GM18508 (cell line): ENCODE measurements around the gene CREBZF.
A peak's percentile ranks its signal among the peaks of the same experiment; 100 is the strongest.
"Not testable (repeated sequence)": the region's sequence is repeated elsewhere in the genome, so short reads cannot be mapped to it uniquely, and the experiment has no call there.

Experiments used
- ATAC-seq: cut with Tn5 transposase; IDR thresholded peaks from one replicate; pipeline ENCODE4 v1.9.1; 2021; ENCODE audit warnings: moderate number of reproducible peaks; ENCODE audit not compliant: insufficient read depth, unreplicated experiment

Gene CREBZF

DNA sequence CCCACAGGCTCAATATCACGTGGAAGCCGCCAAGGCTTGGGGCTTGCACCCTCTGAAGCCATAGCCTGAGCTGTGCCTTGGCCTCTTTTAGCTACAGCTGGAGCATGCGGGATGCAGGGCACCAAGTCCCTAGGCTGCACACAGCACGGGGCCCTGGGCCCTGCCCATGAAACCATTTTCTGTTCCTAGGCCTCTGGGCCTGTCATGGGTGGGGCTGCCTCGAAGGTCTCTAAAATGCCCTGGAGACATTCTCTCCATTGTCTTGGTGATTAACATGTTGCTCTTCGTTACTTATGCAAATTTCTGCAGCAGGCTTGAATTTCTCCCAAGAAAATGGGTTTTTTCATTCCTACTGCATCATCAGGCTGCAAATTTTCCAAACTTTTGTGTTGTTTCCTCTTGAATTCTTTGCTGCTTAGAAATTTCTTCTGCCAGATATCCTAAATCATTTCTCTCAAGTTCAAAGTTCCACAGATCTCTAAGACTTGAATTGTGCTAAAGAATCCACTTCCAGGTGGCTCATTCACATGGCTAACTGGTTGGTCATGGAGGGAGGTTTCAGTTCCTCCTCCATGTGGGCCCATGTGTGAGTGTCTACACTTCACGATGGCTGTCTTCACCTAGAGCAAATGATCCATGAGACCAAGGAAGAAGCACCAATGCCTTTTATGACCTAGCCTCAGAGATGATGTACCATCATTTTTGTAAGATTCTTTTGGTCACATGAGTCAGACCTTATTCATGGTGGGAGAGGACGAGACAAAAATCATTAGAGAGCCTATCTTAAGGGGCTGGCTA, 7.4 kb upstream of the CREBZF start:
- ATAC-seq, result no peak

- not testable (repeated sequence) for ATAC-seq
Observed at GRCh38 chr11:85670949-85671663, 6.2 kb upstream of the CREBZF start.

GRCh38 chr11:85668157-85668556, 3.2 kb upstream of the CREBZF start:
- ATAC-seq, result no peak

GRCh38 chr11:85666687-85667086, 1.8 kb upstream of the CREBZF start:
- no peak for ATAC-seq

- ATAC-seq, result no peak
Observed at GRCh38 chr11:85665733-85666132, 804 bp upstream of the CREBZF start.

DNA sequence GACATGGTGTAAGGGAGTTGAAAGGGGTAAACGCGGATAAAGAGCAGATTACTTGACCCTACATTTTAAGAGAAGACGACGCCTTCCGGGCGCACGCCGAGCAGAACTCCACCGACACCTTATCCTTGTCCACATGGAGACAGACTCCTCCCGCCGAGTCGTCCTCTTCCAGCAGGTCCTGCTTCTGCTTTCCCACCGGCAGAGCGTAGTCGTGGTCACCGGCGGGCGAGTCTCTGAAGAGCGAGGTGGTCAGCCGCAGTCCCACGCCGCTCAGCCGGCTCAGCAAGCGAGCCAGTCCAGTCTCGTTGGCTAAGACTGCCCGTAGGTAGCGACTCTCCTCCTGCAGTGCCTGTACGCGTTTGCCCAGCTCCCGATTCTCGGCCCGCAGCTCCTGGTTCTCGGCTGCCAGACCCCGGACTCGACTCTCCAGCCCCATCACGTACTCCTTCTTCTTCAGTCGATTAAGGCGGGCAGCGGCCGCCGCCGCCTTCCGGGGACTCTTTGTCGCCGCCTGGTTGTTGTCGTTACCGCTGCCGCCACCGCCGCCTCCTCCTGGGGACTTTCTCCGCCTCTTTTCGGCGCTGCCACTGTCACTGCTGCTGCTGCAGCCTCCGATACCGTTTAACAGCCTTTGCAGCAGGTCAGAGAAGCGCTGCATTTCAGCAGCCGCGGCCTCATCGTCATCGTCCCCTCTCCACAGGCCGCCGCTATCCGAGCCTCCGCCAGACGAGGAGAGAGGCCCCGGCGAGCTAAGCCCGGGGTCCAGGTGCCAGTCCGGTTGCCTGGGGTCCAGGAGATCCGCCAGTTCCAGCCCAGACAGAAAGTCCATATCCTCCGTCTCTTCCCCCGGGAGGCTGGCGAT, 945 bp downstream of the CREBZF start:
- ATAC-seq, result peak; percentile 48

- no peak for ATAC-seq
Observed at GRCh38 chr11:85663080-85663752, 1.7 kb downstream of the CREBZF start.

GRCh38 chr11:85661972-85662664, 2.8 kb downstream of the CREBZF start:
- ATAC-seq, result no peak

DNA sequence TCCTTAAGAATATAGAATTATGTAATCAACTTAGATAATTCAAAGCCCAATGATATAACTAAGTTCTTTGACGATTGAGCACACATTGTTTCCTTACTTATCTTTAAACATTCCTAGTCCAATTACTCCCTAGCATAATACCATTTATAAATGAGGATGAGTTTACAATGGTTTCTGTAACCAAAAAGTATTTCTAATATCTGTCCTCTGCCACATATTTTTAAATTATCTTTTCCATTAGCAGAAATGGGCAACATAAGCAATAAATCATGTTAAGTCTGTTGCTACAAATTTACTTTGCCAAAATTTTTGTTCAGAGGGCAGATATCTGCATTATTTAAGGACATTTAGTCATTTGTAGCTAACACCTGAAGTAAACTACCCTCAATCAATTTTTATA, 6.7 kb downstream of the CREBZF start:
- ATAC-seq, result no peak

DNA sequence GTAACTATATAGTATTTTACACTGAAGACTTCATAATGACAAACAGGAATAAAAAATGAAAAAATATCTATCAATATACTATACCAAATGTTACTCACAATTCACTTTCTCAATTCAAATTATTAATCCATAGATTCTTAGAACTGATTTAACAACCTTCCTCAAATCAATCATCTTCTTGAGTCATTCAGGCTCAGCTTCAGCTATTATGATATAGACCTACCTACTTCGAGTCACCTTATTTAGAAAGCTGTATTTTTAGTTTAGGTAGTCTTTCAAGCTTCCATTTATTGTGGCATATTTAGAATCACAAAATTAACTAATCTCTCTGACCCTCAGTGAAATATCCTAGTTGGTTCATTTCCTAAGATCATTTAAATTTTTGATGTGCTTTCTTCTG, 8.2 kb downstream of the CREBZF start:
- no peak for ATAC-seq

GRCh38 chr11:85654343-85654742, 10.6 kb downstream of the CREBZF start:
- ATAC-seq, result not testable (repeated sequence)

DNA sequence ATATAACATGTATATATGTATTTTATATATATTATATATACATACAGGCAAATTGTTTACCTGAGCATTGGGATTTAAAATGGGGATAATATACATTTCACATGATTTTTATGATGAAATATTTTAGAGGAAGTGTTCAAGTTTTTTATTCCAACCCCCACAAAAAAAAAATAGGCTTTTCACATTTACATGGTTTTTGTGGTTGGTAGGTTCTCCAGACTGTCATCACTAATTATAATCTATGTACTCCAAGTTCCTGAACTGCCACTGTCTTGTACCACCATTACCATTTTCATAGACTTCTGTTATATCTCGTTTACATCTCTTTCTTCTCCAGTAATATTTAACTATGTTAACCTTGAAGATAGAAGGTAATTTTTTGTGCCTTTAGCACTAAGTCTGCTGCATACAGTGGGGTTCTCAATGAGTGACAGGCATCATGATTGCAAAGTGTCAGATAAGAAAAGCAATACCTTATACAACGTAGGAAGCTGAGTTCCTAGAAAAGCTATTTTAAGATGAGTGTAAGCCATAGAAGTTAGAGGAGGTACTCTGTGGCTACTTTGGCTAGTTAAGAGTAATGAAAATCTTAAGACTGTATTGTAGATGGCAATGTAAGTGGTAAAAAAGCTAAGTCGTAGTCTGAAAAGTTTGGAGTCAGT, 12.0 kb downstream of the CREBZF start:
- ATAC-seq, result no peak

DNA sequence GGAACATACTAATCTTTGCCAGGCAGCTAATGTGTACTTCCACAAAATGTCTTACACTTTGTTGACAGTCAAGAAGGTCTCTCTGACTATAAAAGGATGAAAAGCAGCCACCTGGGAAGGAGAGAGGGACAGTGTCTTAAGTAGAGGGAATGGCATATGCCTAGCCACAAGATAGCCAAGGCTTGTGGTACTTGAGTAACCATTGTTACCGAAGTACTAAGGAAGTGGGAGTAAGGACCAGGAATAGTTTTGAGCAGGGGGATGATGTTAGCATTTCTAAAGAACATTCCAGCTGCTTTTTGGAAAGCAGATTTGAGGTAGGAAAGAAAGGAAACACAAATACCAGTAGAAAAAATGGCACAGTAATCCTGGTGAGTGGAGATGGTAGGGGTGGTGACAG, 13.8 kb downstream of the CREBZF start:
- ATAC-seq, result no peak

DNA sequence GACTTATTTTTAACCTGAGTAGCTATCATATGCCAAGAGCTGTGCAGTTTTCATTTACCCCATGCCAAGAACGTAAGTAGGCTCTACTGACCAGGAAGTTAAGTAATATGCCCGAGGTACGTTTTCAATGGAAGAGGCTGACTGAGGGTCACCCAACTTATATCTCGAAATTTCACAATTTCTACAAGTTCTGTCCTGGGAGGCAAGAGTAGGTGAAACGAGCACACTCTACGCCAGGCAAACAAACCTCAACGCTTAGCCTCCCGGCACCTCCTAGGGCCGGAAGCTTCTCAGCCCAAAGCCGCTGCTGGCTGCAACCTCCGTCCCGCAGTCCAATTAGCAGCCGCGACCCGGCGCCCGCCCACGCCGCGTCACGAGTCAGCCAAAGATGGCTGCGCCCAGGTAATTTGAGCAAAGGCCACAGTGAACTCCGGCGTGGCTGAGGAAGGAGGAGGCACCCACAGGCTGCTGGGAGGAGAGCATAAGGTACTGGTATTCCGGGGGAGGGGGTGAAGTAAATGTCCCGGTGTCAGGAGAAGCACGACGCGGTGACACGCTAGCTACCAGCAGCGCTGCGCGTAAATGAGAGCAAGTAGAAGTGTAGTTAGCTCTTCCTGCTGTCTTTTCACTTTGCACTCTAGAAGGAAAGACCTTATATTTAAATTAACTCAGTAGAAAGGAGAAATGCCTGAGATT, 17.2 kb downstream of the CREBZF start, which contains the start of gene TMEM126A:
TMEM126A (plus strand) TSS at position 364 of the 696 bp plus-strand sequence. CDS start 2,289 bp downstream, outside the sequence.
- ATAC-seq, result peak; percentile 96

DNA sequence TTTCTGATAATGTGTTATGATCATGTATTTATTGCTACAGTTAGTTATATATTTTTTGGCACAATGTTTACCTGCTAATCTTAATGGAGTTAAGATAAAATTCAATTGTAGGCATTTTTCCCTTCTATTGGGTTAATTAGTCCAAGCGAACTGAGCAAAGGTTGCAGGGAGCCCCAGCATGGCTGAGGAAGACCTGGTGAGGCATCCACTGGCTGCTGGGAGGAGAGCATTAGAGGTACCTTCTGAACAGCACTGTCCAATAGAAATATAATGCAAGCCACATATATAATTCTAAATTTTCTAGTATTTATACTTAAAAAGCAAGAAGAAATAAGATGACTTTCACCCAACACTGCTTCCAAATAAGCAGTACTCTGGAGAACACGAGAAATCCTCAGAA, 17.9 kb downstream of the CREBZF start:
- no peak for ATAC-seq

GRCh38 chr11:85643191-85643614, 21.7 kb downstream of the CREBZF start:
- ATAC-seq, result no peak

DNA sequence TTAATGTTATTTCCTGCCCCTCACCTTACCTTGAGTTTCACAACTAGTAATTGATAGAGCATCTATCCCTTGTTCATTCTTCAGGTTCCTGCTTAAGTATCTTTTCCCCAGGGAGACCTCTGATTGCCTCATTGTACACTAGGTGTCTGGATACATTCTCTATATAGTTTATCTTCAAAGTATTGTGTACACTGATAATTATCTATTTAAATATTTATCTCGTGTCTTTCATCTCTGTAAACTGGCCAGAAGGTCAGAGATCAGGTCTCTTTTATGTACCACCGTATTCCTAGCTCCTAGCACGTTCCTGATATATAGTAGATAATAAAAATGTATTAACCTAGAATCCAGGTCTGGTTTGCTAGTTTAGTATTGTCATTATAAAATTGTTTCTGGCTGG, 30.2 kb downstream of the CREBZF start:
- ATAC-seq, result no peak

DNA sequence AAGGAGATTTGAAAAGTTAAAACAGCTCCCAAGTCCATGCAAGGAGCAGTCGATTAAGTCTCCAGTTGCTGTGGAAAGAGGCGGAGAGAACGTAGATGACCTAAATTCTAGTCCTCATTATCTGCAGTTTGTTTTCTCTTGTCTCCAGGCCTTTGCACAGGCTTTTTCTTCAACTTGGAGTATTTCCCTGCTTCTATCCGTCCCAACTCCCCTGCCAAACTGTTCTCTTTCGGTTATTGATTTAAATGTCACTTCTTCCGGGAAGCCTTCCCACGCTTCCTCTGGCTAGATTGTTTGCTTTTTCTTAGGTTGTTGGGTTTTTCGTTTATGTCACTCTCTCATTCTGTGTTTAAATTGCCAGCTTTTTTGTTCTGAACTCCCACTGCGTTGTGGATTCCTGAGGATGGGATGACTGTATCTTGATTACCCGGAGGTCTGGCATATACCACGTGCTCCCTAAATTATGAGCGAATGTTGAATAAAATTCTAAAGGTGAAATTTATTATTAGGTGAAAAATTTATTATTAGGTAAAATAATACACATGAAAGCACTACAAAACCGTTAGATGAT, 36.1 kb downstream of the CREBZF start:
- no peak for ATAC-seq
